ENCODE data around the gene PPP1R11.
"Not testable (repeated sequence)": the region's sequence is repeated elsewhere in the genome, so short reads cannot be mapped to it uniquely, and the experiment has no call there.

The PPP1R11 gene, protein sequence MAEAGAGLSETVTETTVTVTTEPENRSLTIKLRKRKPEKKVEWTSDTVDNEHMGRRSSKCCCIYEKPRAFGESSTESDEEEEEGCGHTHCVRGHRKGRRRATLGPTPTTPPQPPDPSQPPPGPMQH

DNA sequence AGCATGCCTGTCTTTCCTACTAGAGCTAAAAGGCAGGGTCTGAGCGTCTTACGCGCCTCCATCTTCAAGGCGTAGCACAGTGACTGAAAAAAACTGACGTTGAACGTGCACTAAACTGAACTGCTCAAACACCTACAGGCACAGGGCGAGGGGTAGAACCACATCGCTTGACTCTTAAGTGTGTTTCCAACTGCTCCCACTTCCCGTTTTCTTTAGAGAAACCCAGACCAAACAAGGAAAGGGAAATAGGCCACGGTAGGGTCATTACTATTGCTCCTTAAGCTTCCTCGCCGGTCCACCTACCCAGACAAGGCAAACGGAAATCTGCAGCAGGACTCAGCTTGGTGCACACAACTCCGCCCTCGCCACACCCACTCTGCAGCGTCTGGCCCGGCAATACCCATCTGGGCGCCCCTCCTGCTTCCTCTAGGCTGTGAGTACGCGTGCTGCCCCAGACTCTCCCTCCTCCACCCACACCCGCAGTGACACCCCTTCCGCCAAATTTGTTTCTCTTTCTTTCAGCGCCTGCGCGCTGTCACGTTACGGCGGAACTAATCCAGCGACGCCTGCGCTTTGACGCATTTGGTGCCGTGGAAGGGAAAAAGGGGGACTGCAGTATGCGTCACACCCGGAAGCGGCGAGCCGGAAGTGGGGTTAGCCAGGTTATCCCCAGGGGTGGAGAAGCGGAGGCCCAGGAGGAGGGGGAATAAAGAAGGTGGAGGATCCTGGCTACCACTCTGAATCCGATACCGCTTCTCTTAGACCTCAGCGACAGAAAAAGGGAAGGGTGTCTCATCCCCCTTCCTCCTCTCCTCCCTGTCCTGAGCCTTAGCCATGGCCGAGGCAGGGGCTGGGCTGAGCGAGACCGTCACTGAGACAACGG lies at the start of gene PPP1R11:
PPP1R11 (plus strand) TSS at position 622 of the 883 bp plus-strand sequence; CDS start at position 835, 213 bp downstream.
- H3K9me3 ChIP-seq (ENCODE audit: control insufficient read depth in 5 of 5, low read length in 5 of 5), result no peaks in the 10 kb centered on the region
- peaks cover 7 to 42% (median 35%) of the 10 kb centered on the region in 5 donors for H3K4me1 ChIP-seq (ENCODE audit: control insufficient read depth in 5 of 5, insufficient read depth in 5 of 5, low read length in 5 of 5)
- H3K27me3 ChIP-seq (ENCODE audit: control insufficient read depth in 5 of 5, insufficient read depth in 4 of 5, low read length in 5 of 5), result peaks cover 6 to 12% (median 11%) of the 10 kb centered on the region in 5 donors
- peak within 1 kb of the TSS; percentile 86 to 97 (median 88) for H3K4me3 ChIP-seq (ENCODE audit: low read depth in 1 of 5, low read length in 5 of 5)
- peak within 1 kb of the TSS; percentile 87 for H3K27ac ChIP-seq (ENCODE audit: low read depth, low read length)
- H3K36me3 ChIP-seq (ENCODE audit: control insufficient read depth in 5 of 5, insufficient read depth in 5 of 5, low read length in 5 of 5), result peaks cover 0 to 19% (median 14%) of the 10 kb centered on the region in 5 donors
- H3K9ac ChIP-seq (ENCODE audit: low read length in 5 of 5), result peak within 1 kb of the TSS; percentile 77 to 92 (median 80)

DNA sequence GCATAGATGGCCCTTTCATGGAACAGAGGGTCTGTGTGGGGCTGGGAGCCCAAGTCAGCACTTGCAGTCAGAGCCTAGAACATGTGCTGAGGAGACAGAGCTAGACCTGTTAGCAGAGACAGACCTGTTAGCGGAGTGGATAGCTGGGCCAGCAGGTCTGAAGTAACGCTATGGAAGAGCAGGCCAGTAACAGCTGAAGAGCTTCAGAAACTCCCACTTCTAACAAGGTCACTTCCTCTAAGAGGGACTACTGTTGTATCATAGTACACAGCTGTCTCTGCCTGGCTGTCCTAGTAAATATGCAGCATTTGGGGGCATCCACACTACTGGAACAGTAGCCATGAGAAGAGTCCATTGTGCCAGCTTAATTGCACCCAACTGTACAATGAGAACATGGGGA lies 47.2 kb upstream of the PPP1R11 start:
- no peaks in the 10 kb centered on the region for H3K4me1 ChIP-seq (ENCODE audit: control insufficient read depth in 5 of 5, insufficient read depth in 5 of 5, low read length in 5 of 5)
- peaks cover 0 to 18% (median 7%) of the 10 kb centered on the region in 5 donors for H3K36me3 ChIP-seq (ENCODE audit: control insufficient read depth in 5 of 5, insufficient read depth in 5 of 5, low read length in 5 of 5)
- H3K27me3 ChIP-seq (ENCODE audit: control insufficient read depth in 5 of 5, insufficient read depth in 4 of 5, low read length in 5 of 5), result no peaks in the 10 kb centered on the region
- no peak overlapping the region for H3K27ac ChIP-seq (ENCODE audit: low read depth, low read length)
- H3K9me3 ChIP-seq (ENCODE audit: control insufficient read depth in 5 of 5, low read length in 5 of 5), result no peaks in the 10 kb centered on the region
- H3K9ac ChIP-seq (ENCODE audit: low read length in 5 of 5), result no peak overlapping the region
- H3K4me3 ChIP-seq (ENCODE audit: low read depth in 1 of 5, low read length in 5 of 5), result no peak overlapping the region

DNA sequence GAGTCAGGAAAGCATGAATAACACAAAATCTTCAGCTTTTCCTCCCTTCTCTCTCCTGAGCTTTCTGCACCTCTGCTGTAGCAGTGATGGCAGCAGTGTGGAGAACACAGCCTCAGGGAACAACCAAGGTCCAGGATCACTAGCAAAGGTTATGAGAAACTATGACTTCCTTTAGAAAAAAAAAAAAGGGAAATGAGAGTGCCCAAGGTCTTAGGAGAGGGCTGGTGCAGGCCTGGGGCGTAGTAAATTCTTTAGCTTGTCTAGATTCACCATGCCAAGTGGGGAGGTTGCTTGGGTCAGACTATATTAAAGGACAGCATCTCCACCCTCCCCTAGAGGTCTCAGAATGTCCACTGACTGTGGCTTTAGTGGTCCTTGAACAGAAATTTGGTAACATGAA lies 46.4 kb upstream of the PPP1R11 start:
- Histone ChIP-seq H3K9me3 (ENCODE audit: control insufficient read depth in 5 of 5, low read length in 5 of 5) (no peaks in the 10 kb centered on the region), H3K36me3 (ENCODE audit: control insufficient read depth in 5 of 5, insufficient read depth in 5 of 5, low read length in 5 of 5) (peaks cover 0 to 18% (median 7%) of the 10 kb centered on the region in 5 donors), H3K27ac (ENCODE audit: low read depth, low read length) (no peak overlapping the region), H3K4me1 (ENCODE audit: control insufficient read depth in 5 of 5, insufficient read depth in 5 of 5, low read length in 5 of 5) (no peaks in the 10 kb centered on the region), H3K4me3 (ENCODE audit: low read depth in 1 of 5, low read length in 5 of 5) (no peak overlapping the region), H3K9ac (ENCODE audit: low read length in 5 of 5) (no peak overlapping the region), H3K27me3 (ENCODE audit: control insufficient read depth in 5 of 5, insufficient read depth in 4 of 5, low read length in 5 of 5) (no peaks in the 10 kb centered on the region)

DNA sequence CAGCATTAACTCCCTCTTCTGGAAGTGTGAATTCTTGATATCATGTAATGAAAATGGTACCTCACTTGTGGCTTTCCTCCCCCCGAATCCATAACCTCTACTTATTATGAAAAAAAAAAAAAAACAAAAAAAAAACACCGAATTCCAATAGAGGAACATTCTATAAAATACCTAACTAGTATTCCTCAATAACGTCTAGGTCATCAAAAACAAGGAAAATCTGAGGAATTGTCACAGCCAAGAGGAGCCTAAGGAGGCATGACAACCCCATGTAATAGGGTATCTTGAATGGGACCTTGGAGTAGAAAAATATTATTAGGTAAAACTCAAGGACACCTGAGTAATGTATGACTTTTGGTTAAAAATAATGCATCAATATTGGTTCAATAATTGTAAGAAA lies 44.8 kb upstream of the PPP1R11 start:
- peaks cover 0 to 18% (median 7%) of the 10 kb centered on the region in 5 donors for H3K36me3 ChIP-seq (ENCODE audit: control insufficient read depth in 5 of 5, insufficient read depth in 5 of 5, low read length in 5 of 5)
- H3K27ac ChIP-seq (ENCODE audit: low read depth, low read length), result no peak overlapping the region
- no peaks in the 10 kb centered on the region for H3K9me3 ChIP-seq (ENCODE audit: control insufficient read depth in 5 of 5, low read length in 5 of 5)
- no peaks in the 10 kb centered on the region for H3K27me3 ChIP-seq (ENCODE audit: control insufficient read depth in 5 of 5, insufficient read depth in 4 of 5, low read length in 5 of 5)
- H3K4me1 ChIP-seq (ENCODE audit: control insufficient read depth in 5 of 5, insufficient read depth in 5 of 5, low read length in 5 of 5), result no peaks in the 10 kb centered on the region
- H3K4me3 ChIP-seq (ENCODE audit: low read depth in 1 of 5, low read length in 5 of 5), result no peak overlapping the region
- no peak overlapping the region for H3K9ac ChIP-seq (ENCODE audit: low read length in 5 of 5)

DNA sequence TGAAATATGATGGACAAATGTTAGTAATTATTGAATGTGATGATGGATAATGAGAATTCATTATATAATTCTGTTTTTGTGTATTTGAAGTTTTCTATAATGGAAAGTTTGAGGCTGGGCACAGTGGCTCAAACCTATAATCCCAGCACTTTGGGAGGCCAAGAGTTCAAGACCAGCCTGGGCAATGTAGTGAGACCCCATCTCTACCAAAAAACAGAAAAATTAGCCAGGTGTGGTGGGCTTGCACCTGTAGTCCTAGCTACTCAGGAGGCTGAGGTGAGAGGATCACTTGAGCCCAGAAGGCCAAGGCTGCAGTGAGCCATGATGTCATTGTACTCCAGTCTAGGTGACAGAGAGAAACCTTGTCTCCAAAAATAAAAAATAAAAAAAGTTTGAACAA lies 44.3 kb upstream of the PPP1R11 start:
- peaks cover 0 to 18% (median 7%) of the 10 kb centered on the region in 5 donors for H3K36me3 ChIP-seq (ENCODE audit: control insufficient read depth in 5 of 5, insufficient read depth in 5 of 5, low read length in 5 of 5)
- not testable (repeated sequence) for H3K4me3 ChIP-seq (ENCODE audit: low read depth in 1 of 5, low read length in 5 of 5); H3K9ac ChIP-seq (ENCODE audit: low read length in 5 of 5); H3K27me3 ChIP-seq (ENCODE audit: control insufficient read depth in 5 of 5, insufficient read depth in 4 of 5, low read length in 5 of 5); H3K9me3 ChIP-seq (ENCODE audit: control insufficient read depth in 5 of 5, low read length in 5 of 5); H3K27ac ChIP-seq (ENCODE audit: low read depth, low read length); H3K4me1 ChIP-seq (ENCODE audit: control insufficient read depth in 5 of 5, insufficient read depth in 5 of 5, low read length in 5 of 5)

DNA sequence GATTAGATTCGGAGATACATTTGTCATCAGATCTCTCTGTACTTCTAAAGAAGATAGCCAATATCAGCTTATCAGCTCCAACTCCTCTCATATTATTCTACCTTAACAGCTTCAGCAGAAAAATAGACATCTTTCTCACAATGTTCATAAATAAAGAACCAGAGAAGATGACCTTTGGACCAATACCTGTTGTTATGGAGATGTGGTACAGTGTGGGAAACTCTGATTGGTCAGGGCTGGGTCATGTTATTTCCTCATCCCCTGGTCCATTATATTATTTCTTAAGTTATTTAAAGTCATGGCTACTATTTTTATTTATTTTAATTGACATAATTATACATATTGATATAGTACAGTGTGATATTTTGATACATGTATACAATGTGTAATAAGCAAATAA lies 41.8 kb upstream of the PPP1R11 start:
- Histone ChIP-seq H3K4me3 (ENCODE audit: low read depth in 1 of 5, low read length in 5 of 5) (no peak overlapping the region), H3K9me3 (ENCODE audit: control insufficient read depth in 5 of 5, low read length in 5 of 5) (no peaks in the 10 kb centered on the region), H3K4me1 (ENCODE audit: control insufficient read depth in 5 of 5, insufficient read depth in 5 of 5, low read length in 5 of 5) (no peaks in the 10 kb centered on the region), H3K9ac (ENCODE audit: low read length in 5 of 5) (no peak overlapping the region), H3K27me3 (ENCODE audit: control insufficient read depth in 5 of 5, insufficient read depth in 4 of 5, low read length in 5 of 5) (no peaks in the 10 kb centered on the region), H3K27ac (ENCODE audit: low read depth, low read length) (no peak overlapping the region), H3K36me3 (ENCODE audit: control insufficient read depth in 5 of 5, insufficient read depth in 5 of 5, low read length in 5 of 5) (peaks cover 0 to 4% (median under 1%) of the 10 kb centered on the region in 5 donors)

DNA sequence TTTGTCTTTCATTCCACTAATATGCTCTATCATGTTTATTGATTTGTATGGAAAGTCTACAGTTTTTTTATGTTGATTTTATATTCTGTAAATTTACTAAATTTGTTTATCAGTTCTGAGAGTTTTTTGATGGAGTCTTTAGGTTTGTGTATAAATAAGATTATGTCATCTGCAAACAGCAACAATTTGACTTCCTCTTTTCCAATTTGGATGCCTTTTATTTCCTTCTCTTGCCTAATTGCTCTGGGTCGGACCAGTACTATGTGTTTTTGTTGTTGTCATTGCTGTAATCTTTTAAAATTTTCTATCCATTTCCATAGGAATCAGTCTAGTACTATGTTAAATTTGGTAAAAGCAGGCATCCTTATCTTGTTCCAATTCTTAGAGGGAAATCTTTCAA lies 37.4 kb upstream of the PPP1R11 start:
- Histone ChIP-seq H3K4me3 (ENCODE audit: low read depth in 1 of 5, low read length in 5 of 5) (no peak overlapping the region), H3K9me3 (ENCODE audit: control insufficient read depth in 5 of 5, low read length in 5 of 5) (no peaks in the 10 kb centered on the region), H3K9ac (ENCODE audit: low read length in 5 of 5) (no peak overlapping the region), H3K27ac (ENCODE audit: low read depth, low read length) (no peak overlapping the region), H3K4me1 (ENCODE audit: control insufficient read depth in 5 of 5, insufficient read depth in 5 of 5, low read length in 5 of 5) (no peaks in the 10 kb centered on the region), H3K27me3 (ENCODE audit: control insufficient read depth in 5 of 5, insufficient read depth in 4 of 5, low read length in 5 of 5) (no peaks in the 10 kb centered on the region), H3K36me3 (ENCODE audit: control insufficient read depth in 5 of 5, insufficient read depth in 5 of 5, low read length in 5 of 5) (peaks cover 0 to 2% (median 0%) of the 10 kb centered on the region in 5 donors)

DNA sequence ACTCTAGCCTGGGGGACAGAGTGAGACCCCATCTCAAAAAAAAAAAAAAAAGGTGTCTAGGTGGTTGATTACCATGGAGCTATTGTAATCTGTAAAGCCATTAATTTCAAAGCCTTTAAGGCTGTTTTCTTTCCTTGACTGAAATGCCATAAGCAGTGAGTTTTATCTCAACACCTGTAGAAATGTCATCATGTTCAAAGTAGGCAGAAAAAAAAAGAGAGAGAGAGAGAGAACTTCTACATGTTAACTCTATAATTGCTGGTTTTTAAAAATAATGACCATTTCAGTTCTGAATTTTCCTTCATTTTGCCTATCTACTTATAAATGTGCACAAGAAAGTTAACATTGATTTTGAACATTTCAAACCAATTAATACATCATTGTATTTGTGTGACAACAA lies 35.6 kb upstream of the PPP1R11 start:
- no peaks in the 10 kb centered on the region for H3K27me3 ChIP-seq (ENCODE audit: control insufficient read depth in 5 of 5, insufficient read depth in 4 of 5, low read length in 5 of 5)
- H3K9ac ChIP-seq (ENCODE audit: low read length in 5 of 5), result no peak overlapping the region
- H3K4me3 ChIP-seq (ENCODE audit: low read depth in 1 of 5, low read length in 5 of 5), result no peak overlapping the region
- no peak overlapping the region for H3K27ac ChIP-seq (ENCODE audit: low read depth, low read length)
- peaks cover 0 to 4% (median 0%) of the 10 kb centered on the region in 5 donors for H3K36me3 ChIP-seq (ENCODE audit: control insufficient read depth in 5 of 5, insufficient read depth in 5 of 5, low read length in 5 of 5)
- no peaks in the 10 kb centered on the region for H3K9me3 ChIP-seq (ENCODE audit: control insufficient read depth in 5 of 5, low read length in 5 of 5)
- no peaks in the 10 kb centered on the region for H3K4me1 ChIP-seq (ENCODE audit: control insufficient read depth in 5 of 5, insufficient read depth in 5 of 5, low read length in 5 of 5)

DNA sequence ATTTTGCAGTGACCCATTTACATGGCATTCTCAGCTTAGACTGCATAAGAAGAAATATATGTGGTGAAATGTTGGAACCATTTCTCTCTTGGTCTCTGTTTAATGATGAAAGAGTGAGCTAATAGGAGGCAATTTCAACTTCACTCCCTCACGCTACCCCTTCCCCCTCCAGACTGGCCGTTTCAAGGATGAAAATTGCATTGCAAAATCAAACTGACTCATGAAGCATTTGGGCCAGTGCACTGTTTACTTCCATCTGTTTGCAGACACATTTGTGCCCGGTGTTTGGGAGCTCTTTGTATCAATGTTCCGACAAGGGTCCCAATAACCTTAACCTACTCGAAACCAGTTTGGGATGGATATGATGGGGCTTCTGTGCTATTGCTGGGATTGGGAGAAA lies 33.6 kb upstream of the PPP1R11 start:
- H3K36me3 ChIP-seq (ENCODE audit: control insufficient read depth in 5 of 5, insufficient read depth in 5 of 5, low read length in 5 of 5); H3K9ac ChIP-seq (ENCODE audit: low read length in 5 of 5); H3K4me1 ChIP-seq (ENCODE audit: control insufficient read depth in 5 of 5, insufficient read depth in 5 of 5, low read length in 5 of 5); H3K27me3 ChIP-seq (ENCODE audit: control insufficient read depth in 5 of 5, insufficient read depth in 4 of 5, low read length in 5 of 5); H3K4me3 ChIP-seq (ENCODE audit: low read depth in 1 of 5, low read length in 5 of 5); H3K9me3 ChIP-seq (ENCODE audit: control insufficient read depth in 5 of 5, low read length in 5 of 5); H3K27ac ChIP-seq (ENCODE audit: low read depth, low read length): not testable (repeated sequence)

DNA sequence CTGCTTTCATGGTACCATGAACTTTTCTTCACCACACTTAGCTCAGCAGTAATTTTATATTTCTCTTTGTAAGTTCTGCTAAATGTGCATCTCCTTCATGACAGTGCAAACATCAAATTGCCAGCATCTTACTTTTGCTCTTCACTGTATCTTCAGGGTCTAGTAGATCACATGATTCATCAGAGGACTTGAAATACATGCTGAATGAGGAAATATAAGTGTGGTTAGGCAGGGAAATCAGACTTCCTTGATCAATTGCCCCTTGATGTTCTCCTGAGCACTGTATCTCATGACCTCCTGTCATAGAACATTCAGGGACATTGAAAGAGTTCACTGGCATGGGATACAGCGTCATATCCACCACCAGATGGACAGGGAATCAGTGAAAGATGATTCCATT lies 31.2 kb upstream of the PPP1R11 start:
- H3K36me3 ChIP-seq (ENCODE audit: control insufficient read depth in 5 of 5, insufficient read depth in 5 of 5, low read length in 5 of 5), result peaks cover 0 to 4% (median 0%) of the 10 kb centered on the region in 5 donors
- no peak overlapping the region for H3K9ac ChIP-seq (ENCODE audit: low read length in 5 of 5)
- H3K4me1 ChIP-seq (ENCODE audit: control insufficient read depth in 5 of 5, insufficient read depth in 5 of 5, low read length in 5 of 5), result no peaks in the 10 kb centered on the region
- no peaks in the 10 kb centered on the region for H3K27me3 ChIP-seq (ENCODE audit: control insufficient read depth in 5 of 5, insufficient read depth in 4 of 5, low read length in 5 of 5)
- no peak overlapping the region for H3K4me3 ChIP-seq (ENCODE audit: low read depth in 1 of 5, low read length in 5 of 5)
- H3K9me3 ChIP-seq (ENCODE audit: control insufficient read depth in 5 of 5, low read length in 5 of 5), result no peaks in the 10 kb centered on the region
- no peak overlapping the region for H3K27ac ChIP-seq (ENCODE audit: low read depth, low read length)

Data from subcutaneous abdominal adipose tissue (tissue), 5 donors.